ENCODE measurements around the gene SLCO1B3.

- no peak for TF ChIP-seq CTCF (IDR thresholded peaks at IDR 0.05; ENCODE audit: insufficient read depth, low read length, poor library complexity, severe bottlenecking)
- TF ChIP-seq EZH2phosphoT487 (conservative IDR thresholded peaks at IDR 0.05; ENCODE audit: low read length): no peak
Measured at GRCh38 chr12:20777420-20777819, 33.1 kb upstream of the SLCO1B3 start.
